GM21529 (cell line): ENCODE measurements around the gene COX17.
"Not testable (repeated sequence)": the region's sequence is repeated elsewhere in the genome, so short reads cannot be mapped to it uniquely, and the experiment has no call there.

ENCODE experiments used
- ATAC-seq: cut with Tn5 transposase; IDR thresholded peaks from one replicate; pipeline ENCODE4 v1.9.1; 2021; ENCODE audit not compliant: unreplicated experiment

Gene COX17, protein sequence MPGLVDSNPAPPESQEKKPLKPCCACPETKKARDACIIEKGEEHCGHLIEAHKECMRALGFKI

GRCh38 chr3:119676771-119677640 is at the start of gene COX17:
Gene COX17, minus strand, starts transcription at chr3:119677406. Its CDS starts 96 bp downstream, at chr3:119677310.
- ATAC-seq: peak; percentile 83

- no peak for ATAC-seq
These were observed 49.7 kb upstream of the COX17 start for GRCh38 chr3:119726909-119727308.

- ATAC-seq: no peak
These were observed 45.8 kb upstream of the COX17 start for GRCh38 chr3:119723022-119723421.

DNA sequence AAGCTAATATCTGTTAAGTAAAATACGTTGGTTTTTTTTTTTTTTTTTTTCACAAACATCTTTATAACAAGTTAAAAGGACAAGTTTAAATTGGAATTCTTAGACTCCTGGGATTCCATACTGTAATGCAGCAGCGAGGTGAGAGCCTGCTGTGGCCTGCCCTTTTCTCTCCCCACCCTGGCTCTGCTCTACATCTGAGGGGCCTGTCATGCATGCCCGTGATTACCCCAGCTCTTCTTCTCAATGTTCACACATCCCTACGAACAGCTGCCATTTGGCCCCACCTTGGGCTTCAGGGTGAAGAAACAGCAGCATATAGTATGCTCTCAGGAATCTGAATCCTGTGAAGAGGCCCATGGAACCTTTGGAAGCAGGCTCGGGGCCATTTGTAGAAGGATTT is 40.3 kb upstream of the COX17 start:
- ATAC-seq: no peak

GRCh38 chr3:119716998-119717397 is 39.8 kb upstream of the COX17 start:
- ATAC-seq: no peak

GRCh38 chr3:119715105-119715504 is 37.9 kb upstream of the COX17 start:
- no peak for ATAC-seq

DNA sequence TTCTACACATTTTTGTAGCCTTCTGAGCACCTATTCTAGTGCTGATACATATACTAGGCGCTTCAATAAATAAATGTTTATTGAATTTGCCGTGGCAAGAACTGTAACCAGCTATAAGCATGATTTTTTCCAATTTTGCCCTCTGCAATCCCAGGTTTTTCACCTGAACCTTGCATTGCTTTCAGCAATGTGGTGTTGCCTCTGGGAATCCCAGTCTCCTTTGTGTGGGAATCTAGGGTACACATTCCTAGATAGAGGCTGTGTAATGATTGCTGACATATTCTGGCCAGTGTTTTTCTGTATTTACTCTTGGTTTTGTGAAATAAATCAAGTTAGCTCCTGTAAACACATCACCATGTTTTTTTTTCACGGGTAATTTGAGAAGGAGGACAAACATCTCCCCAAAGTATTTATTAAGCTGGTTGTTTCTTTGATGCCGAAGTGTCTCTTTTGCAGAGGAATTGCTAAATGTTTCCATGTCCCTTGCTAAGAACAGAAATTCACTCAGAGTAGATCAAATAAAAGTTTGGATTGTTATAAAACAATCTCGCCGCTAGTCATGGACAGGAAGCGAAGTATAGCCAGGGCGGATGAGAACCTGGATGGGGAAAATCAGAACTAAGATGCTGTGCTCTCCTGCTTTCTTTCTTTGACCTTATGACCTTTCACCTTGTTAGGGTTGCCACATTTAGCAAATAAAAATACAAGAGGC is 26.8 kb upstream of the COX17 start:
- no peak for ATAC-seq

GRCh38 chr3:119702530-119703527 is 25.6 kb upstream of the COX17 start, which contains the start of gene CFAP91:
Gene CFAP91, plus strand, starts transcription at chr3:119703022. Its CDS starts 77 bp downstream, at chr3:119703099.
- ATAC-seq: peak; percentile 93

- peak; percentile 4 for ATAC-seq
These were observed 23.9 kb upstream of the COX17 start for GRCh38 chr3:119700920-119701734.

DNA sequence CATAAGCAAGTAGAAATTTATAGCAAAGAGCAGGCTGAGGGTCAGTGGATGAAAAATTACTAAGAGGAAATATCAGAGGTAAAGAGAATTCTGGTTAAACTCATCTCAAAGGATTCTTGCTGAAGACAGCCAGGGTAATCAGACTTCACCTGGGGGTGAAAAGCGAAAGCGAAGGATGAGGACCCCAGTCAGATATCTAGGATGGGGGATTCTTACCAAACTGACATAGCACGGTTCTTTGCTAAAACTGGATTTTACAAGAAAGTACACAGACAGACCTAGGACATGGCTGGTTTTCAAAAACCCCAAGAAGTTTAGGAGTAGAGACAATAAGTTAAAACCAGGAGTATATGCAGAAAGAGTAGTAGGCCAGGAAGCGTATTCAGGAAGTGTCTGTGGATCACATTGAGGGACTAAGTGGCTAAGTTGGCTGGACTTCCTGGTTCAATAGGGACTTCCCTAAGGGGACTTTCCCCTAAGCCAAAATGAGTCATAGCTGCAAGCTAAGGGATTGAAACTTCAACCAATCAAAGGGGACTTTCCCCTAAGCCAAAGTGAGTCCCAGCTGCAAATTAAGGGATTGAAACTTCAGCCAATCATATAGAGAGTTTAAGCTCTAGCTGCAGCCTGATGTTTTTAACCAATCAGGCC is 23.2 kb upstream of the COX17 start:
- ATAC-seq: peak; percentile 37

DNA sequence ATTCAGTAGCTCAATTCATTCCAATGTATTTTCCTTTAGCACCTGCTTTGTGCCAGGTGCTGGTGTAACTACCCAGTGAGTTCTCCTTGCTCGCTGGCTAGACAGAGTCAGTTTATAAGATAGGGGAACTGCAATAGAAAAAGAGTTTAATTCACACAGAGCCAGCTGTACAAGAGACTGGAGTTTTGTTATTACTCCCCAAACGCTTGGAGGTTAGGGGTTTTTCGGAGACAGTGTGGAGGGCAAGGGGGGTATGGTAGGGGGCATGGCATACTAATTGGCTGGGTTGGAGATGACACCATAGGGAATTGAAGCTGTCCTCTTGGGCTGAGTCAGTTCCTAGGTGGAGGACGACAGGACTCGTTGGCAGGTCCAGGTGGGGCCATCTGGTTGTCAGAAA is 20.2 kb upstream of the COX17 start:
- ATAC-seq: no peak

GRCh38 chr3:119695480-119695879 is 18.3 kb upstream of the COX17 start:
- ATAC-seq: no peak

DNA sequence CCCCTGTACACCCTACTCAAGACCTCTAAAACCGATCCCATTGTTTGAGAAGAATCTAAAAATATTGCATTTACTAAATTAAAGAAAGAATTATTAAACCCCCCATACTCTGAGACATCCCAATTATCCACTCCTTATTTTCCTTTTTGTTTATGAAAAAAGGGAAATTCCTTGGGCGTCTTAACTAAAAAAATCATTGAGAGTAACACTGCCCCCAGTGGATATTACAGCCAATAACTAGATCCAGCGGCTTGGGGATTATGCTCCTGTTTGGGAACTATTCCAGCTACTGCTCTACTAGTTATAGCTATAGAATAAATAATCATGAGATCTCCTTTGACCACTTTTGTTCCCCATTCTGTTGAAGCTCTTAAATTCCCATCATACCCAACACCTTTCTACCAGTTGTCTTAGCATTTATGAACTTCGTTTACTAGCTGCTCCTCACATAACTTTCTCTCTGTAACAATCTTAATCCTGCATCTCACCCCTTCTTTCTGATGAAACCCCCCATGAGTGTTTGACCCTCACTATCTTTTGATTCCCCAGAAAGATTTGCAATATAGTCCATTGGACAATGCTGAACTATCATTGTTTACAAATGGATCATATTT is 12.9 kb upstream of the COX17 start:
- no peak for ATAC-seq

GRCh38 chr3:119683421-119683820 is 6.2 kb upstream of the COX17 start:
- no peak for ATAC-seq

GRCh38 chr3:119681279-119681678 is 4.1 kb upstream of the COX17 start:
- ATAC-seq: peak; percentile 37

GRCh38 chr3:119679874-119680273 is 2.7 kb upstream of the COX17 start:
- ATAC-seq: no peak

GRCh38 chr3:119678209-119678608 is 1.0 kb upstream of the COX17 start:
- ATAC-seq: not testable (repeated sequence)

DNA sequence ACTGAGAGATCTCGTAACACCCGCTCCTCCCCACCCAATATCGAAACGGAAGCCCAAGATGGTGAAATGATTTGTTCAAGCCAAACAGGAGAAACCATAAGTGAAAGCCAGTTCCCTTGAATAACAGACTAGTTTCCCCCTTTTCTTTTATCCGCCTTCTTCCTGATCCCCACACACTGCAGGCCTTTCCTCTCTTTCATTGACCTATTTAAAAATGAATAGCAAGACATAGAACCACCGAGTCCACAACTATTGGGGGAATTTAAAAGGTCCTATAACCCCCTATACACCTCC is 382 bp upstream of the COX17 start:
- no peak for ATAC-seq

DNA sequence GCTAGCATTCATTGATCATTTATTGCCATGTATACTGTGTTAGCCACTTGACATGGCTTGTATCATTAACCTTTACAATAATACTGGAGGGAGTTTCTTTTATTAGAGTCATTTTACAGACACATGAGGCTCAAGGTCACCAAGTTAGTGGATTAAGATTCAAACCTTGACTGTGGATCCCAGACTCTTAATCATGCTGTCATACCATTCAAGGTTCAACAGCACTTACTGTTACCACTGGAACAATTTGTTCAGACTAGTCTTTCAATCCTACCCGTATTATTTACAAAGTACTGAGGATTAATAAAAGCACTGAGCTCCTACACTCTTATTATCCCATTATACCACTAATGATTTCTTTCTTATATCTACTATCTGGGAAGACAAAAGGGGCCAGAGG is 1.2 kb downstream of the COX17 start:
- ATAC-seq: no peak
